Activated CD4-positive, CD25-positive, alpha-beta regulatory T cell (primary cell): ENCODE measurements around the gene AHNAK.
"Not testable (repeated sequence)": the region's sequence is repeated elsewhere in the genome, so short reads cannot be mapped to it uniquely, and the experiment has no call there.

ENCODE experiments used
- DNase-seq, 4 experiments: peaks; one replicate each; lab custom pipeline; 2025; lab: John Stamatoyannopoulos, UW

Gene AHNAK

GRCh38 chr11:62532096-62532495, 14.5 kb downstream of the AHNAK start:
- DNase-seq, result no peak

- no peak for DNase-seq
These were observed 29.8 kb downstream of the AHNAK start for GRCh38 chr11:62516736-62517371.

DNA sequence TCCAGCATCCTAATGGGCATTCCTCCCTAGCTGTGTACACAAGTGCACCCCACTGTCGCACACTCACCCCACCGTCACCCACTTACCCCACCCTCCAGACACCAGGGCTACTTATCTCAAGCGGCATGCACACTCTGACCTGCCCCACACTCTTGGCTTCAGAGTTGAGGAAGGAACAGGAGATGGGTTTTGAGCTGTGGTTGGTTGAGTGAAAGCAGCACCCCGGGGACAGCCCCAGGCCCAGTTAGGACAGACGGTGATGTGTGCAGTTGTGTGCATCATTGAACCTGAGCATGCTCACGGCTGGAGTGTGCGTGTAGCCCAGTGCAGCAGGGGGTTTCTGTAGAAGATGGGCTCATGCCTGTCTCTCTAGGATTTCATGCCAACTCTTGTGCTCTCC, 32.5 kb downstream of the AHNAK start:
- DNase-seq, result no peak

- DNase-seq, result no peak
These were observed 33.0 kb downstream of the AHNAK start for GRCh38 chr11:62513626-62514025.

DNA sequence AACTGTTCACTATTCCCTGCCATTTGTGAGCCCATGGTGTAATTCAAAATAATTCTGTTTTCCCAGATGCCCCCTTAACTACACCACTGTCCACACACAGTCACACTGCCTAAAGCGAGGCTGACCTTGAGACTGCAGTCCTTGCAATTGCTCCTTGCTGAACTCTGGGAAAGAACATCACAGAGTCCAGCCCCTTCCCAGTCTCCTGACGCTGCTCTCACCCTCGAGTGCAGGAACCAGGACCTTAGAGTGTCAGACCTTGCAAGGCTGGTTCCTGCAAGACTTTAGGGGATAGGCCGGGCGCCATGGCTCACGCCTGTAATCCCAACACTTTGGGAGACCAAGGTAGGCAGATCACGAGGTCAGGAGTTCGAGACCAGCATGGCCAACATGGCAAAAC, 33.6 kb downstream of the AHNAK start:
- DNase-seq, result no peak

DNA sequence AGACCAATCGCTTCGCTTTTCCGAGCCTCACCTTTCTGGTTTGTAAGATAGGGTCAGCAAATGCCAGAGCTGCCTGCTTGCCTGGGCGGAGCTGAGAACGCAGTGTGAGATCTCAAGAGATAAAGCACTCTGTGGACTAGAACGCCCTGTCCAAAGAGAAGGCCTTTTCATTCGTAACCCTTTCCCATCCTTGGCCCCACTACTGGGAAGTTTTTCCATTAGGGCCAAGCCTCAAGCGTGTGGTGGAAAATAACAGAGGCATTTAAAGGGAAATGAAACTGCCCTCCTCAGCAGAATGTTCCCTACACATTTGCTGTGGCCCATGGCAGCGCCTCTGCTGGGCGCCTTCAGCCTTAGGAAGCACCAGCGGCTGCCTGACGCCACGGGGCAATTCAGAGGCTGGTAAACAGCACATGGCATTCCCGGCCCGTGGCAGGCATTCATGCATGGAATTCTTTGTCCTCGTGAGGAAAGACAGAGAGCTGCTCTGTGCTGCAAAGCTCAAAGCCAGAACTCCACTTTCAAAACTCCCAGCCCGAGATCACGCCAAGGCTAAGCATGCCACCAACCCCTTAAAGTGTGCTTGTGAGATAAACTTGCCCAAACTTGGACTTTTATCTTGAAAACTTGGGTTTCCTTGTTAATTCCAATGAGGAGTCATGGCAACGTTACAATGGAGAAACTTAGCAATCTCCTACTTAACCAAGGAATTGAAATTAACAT, 38.1 kb downstream of the AHNAK start:
- no peak for DNase-seq

- no peak for DNase-seq
These were observed 39.5 kb downstream of the AHNAK start for GRCh38 chr11:62507125-62507422.

GRCh38 chr11:62506413-62507124, 40.0 kb downstream of the AHNAK start:
- no peak for DNase-seq

GRCh38 chr11:62505440-62506091, 41.0 kb downstream of the AHNAK start:
- no peak for DNase-seq

- DNase-seq, result no peak
These were observed 41.6 kb downstream of the AHNAK start for GRCh38 chr11:62505059-62505439.

GRCh38 chr11:62504158-62504973, 42.2 kb downstream of the AHNAK start:
- no peak for DNase-seq

DNA sequence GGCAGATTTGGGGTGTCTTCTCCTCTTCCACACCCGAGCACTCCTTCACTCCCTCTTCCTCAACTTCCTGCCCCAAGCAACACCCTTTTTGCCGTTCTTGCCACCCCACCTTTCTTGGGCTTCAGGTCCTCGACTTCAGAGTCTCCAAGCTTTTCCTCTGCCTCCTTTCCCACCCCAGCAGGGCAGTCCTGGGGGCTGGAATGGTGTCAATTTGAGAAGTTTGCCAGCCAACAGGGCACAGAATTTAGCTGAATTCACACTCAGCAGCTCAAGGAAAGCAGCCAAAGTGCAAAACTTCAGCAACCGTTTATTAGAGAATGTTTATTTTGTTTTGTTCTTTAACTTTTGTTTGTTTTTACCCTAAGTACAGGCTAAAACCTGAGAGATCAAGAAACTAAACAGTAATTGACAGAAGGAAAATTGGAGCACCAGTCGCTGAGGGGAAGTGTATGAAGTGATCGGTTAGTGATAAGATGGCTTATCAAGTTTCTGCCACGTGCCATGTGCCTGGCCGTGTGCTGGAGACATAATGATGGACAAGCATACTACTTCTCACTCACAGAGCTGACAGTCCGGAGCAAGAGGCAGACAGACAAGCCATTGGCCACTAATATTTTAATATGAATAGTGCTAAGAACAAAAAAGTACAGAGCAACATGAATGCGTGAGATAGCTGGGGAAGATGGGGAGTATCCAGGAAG, 44.4 kb downstream of the AHNAK start:
- DNase-seq, result no peak

- no peak for DNase-seq
These were observed 45.1 kb downstream of the AHNAK start for GRCh38 chr11:62501432-62501891.

DNA sequence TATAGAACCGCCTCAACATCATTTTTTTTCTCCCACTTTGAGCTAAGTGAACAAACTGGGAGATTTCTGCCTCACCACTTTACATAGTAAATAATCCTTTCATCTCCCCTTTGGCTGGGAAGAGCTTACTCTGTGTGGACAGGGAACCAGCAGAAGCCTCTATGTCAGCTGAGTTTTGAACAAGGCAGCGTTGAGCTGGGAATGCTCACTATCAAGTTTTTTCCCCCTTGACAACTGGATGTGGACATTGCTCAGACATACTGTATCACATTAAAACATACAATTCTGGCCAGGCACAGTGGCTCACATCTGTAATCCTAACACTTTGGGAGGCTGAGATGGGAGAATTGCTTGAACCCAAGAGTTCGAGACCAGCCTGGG, 46.0 kb downstream of the AHNAK start:
- no peak for DNase-seq

DNA sequence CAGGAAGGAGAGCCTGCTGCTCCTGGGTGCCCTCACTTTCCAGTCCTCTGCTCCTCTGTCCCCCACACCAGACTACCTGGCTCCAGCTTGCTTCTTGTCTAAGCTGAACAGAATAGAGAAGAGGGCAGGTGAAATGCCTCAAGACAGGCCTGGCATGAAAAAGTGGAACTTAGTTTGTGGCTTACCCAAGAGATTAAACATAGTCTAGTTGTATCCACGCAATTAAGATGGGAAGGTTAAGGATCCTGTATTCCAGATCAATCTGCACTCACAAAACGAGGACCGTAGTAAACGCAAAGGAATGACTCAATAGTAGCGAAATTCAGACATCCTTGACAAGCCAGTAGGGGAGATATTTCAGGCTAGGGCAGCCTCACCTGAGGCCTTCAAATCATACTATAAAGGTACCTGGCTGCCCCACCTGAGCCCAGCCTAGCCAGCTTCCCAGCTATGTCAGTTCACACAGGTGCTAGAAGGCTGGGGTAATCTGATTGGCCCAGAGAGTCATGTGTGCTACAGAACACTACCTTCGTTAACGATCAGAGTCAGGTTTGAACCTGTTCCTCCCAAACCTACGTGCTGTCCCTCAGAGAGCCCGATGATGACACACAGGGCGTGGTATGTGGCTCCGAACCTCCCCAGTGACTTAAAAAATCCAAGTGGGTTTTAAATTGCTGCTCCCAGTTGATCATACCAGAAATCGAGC, 46.5 kb downstream of the AHNAK start:
- DNase-seq, result no peak

GRCh38 chr11:62499311-62499943, 47.2 kb downstream of the AHNAK start:
- not testable (repeated sequence) for DNase-seq

DNA sequence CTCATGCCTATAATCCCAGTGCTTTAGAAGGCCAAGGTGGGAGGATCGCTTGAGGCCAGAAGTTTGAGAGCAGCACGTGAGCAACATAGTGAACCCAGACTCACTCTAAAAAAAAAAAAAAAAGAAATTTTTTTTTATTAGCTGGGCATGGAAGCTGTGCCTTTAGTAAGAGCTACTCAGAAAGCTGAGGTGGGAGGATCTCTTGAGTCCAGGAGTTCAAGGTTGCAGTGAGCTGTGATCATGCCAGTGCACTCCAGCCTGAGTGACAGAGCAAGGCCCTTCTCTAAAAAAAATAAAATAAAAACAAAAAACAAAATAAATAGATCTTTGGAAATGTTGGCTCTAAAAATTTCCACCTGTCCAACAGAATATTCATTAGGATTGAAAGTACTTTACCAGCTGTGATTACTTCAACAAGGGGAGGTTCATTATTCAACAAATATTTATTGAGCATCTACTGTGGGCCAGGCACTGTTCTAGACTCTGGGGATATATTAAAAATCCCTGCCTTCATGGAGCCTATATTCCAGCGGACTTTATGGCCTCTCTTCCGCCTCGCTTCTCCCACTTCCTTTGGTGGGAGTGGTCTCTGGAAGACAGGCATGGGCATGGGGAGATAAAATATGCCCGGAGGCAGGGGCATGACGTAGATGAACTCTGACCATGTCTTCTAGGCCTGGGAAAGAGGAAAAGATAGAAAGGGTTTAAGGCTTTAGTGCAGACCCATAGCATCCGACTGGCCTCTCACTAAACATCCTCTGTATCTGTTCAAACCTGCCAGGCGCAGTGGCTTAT, 47.9 kb downstream of the AHNAK start:
- DNase-seq, result no peak

- DNase-seq, result no peak
These were observed 48.6 kb downstream of the AHNAK start for GRCh38 chr11:62498031-62498430.

GRCh38 chr11:62497132-62497801, 49.3 kb downstream of the AHNAK start:
- DNase-seq, result no peak
